Neutrophil (primary cell): ENCODE results near the gene KLF11.

ENCODE experiments used
- H3K27ac ChIP-seq: fragments of 200-600 bp; sonication (generic); 2 replicates; pipeline ENCODE4 v1.5.1; 2016; ENCODE audit warnings: mild to moderate bottlenecking, moderate library complexity
- H3K27me3 ChIP-seq: fragments of 200-600 bp; sonication (generic); 2 replicates; pipeline ENCODE4 v1.6.0; 2016; ENCODE audit warnings: mild to moderate bottlenecking
- H3K36me3 ChIP-seq: fragments of 200-600 bp; sonication (generic); 2 replicates; pipeline ENCODE4 v1.5.1; 2017
- H3K4me1 ChIP-seq, 2 experiments: fragments of 200-600 bp in 1 of 2; sonication (generic) in 1 of 2; 1 replicate in 1 of 2; 2 replicates in 1 of 2; pipeline versions ENCODE4 v1.5.1 to v1.6.1; 2013 to 2016; ENCODE audit warnings: low read depth in 1 of 2, low read length in 1 of 2, mild to moderate bottlenecking in 1 of 2, moderate library complexity in 1 of 2; ENCODE audit not compliant: control insufficient read depth in 1 of 2, insufficient read depth in 1 of 2
- H3K4me3 ChIP-seq, 2 experiments: fragments of 200-600 bp in 1 of 2; sonication (generic) in 1 of 2; 1 replicate in 1 of 2; 2 replicates in 1 of 2; pipeline ENCODE4 v1.5.1; 2013 to 2016; ENCODE audit warnings: low read depth in 1 of 2, low read length in 1 of 2, mild to moderate bottlenecking in 1 of 2, moderate library complexity in 1 of 2
- H3K9me3 ChIP-seq: fragments of 200-600 bp; sonication (generic); 2 replicates; pipeline ENCODE4 v1.5.1; 2016
- TF ChIP-seq, protein P1 (sequence below): fragments of 200-600 bp; sonication (generic); IDR thresholded peaks from 2 replicates; pipeline ENCODE4 v1.5.1; 2016; ENCODE audit warnings: antibody characterized with exemption

Gene KLF11

DNA sequence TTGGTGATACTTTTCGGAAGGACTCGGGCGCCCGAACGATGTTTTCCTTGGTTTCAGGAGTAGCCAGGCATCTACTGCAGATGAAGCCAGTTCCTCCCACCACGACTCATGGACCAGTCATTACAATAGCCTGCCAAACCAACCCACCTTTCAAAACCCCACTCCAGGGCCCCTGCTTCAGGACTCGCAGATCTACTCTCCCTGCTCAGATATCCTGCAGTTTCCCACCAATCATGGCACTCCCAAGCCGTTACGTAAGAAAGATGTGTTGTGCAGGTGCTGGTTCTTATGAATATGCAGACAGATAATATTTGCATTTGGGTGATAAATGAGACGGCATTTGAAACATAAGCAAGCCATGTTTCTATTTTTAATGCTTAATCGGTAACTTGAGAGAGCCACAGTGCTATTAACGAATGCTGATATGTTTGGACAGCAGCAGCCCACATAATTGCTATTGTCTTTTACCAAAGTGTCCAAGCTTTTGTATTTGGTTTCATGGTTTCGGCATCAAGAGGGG lies 40.4 kb downstream of the KLF11 start:
- Histone ChIP-seq H3K4me3 (no peak overlapping the region), H3K27me3 (peaks cover 75% of the 10 kb centered on the region), H3K36me3 (no peaks in the 10 kb centered on the region), H3K27ac (no peak overlapping the region), H3K9me3 (no peaks in the 10 kb centered on the region), H3K4me1 (peaks cover 10 to 22% of the 10 kb centered on the region in 2 experiments)
- TF ChIP-seq, protein P1, sequence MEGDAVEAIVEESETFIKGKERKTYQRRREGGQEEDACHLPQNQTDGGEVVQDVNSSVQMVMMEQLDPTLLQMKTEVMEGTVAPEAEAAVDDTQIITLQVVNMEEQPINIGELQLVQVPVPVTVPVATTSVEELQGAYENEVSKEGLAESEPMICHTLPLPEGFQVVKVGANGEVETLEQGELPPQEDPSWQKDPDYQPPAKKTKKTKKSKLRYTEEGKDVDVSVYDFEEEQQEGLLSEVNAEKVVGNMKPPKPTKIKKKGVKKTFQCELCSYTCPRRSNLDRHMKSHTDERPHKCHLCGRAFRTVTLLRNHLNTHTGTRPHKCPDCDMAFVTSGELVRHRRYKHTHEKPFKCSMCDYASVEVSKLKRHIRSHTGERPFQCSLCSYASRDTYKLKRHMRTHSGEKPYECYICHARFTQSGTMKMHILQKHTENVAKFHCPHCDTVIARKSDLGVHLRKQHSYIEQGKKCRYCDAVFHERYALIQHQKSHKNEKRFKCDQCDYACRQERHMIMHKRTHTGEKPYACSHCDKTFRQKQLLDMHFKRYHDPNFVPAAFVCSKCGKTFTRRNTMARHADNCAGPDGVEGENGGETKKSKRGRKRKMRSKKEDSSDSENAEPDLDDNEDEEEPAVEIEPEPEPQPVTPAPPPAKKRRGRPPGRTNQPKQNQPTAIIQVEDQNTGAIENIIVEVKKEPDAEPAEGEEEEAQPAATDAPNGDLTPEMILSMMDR = no peak

- Histone ChIP-seq H3K9me3 (no peaks in the 10 kb centered on the region), H3K4me3 (no peak overlapping the region), H3K4me1 (peaks cover 10 to 19% of the 10 kb centered on the region in 2 experiments), H3K27me3 (peaks cover 69% of the 10 kb centered on the region), H3K27ac (no peak overlapping the region), H3K36me3 (no peaks in the 10 kb centered on the region)
- TF ChIP-seq, protein P1 = no peak
Observed at GRCh38 chr2:10084223-10084865, 41.0 kb downstream of the KLF11 start.

- no peak overlapping the region for H3K4me3 ChIP-seq
- TF ChIP-seq, protein P1 = no peak
- H3K36me3 ChIP-seq = no peaks in the 10 kb centered on the region
- no peaks in the 10 kb centered on the region for H3K9me3 ChIP-seq
- H3K4me1 ChIP-seq = peaks cover 17 to 23% of the 10 kb centered on the region in 2 experiments
- peaks cover 60% of the 10 kb centered on the region for H3K27me3 ChIP-seq
- no peak overlapping the region for H3K27ac ChIP-seq
Observed at GRCh38 chr2:10085043-10085667, 41.8 kb downstream of the KLF11 start.

- Histone ChIP-seq H3K27ac (no peak overlapping the region), H3K4me3 (no peak overlapping the region), H3K4me1 (peaks cover 20 to 23% of the 10 kb centered on the region in 2 experiments), H3K27me3 (peaks cover 55% of the 10 kb centered on the region), H3K9me3 (no peaks in the 10 kb centered on the region), H3K36me3 (no peaks in the 10 kb centered on the region)
- TF ChIP-seq, protein P1 = no peak
Observed at GRCh38 chr2:10085668-10086059, 42.3 kb downstream of the KLF11 start.

DNA sequence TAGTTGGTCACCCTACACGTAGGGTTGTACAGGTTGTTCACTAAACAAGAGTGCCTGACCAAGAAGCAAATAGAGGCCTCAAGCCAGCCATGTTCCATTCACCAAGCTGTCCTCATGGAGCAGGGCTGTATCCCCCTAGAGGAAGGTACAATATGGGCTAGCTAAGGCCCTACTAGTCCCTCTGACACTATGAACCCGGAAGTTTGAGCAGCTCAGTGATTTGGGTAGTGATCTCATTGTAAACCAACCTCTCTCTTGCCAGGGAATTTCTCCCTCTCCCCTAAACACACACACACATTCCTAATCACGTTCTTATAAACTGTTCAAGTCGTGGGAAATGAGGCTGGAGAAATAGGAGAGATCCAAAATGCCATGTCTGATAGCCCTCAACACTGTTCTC lies 43.6 kb downstream of the KLF11 start:
- TF ChIP-seq, protein P1 = no peak
- Histone ChIP-seq H3K27me3 (peaks cover 43% of the 10 kb centered on the region), H3K9me3 (no peaks in the 10 kb centered on the region), H3K27ac (no peak overlapping the region), H3K36me3 (no peaks in the 10 kb centered on the region), H3K4me1 (peaks cover 22 to 25% of the 10 kb centered on the region in 2 experiments), H3K4me3 (no peak overlapping the region)
